CD4-positive, alpha-beta memory T cell (primary cell): ENCODE measurements around the gene FAM118B. TPM values are rescaled to one million over a fixed set of nuclear protein-coding genes. Genes with fewer than 3 reads are reported as not detected.
A peak's percentile ranks its signal among the peaks of the same experiment; 100 is the strongest.

Experiments
- CTCF ChIA-PET: fragments of 350-600 bp; sonication (Branson Sonifier 250); formaldehyde crosslinking; loops from one replicate; lab custom pipeline; 2021; ENCODE audit warnings: inconsistent platforms; ENCODE audit not compliant: partially characterized antibody; lab: Charles Lee
- POLR2A ChIA-PET: fragments of 350-600 bp; sonication (Branson Sonifier 250); formaldehyde crosslinking; loops from one replicate; lab custom pipeline; 2021; ENCODE audit not compliant: partially characterized antibody; lab: Charles Lee
- DNase-seq, 5 donors: peaks; one replicate each; pipeline versions ENCODE4 v3.0.0 to v3.0.0-alpha.2; 2020 to 2022; ENCODE audit warnings: mixed read lengths in 1 of 5
- H3K27ac ChIP-seq: one replicate; pipeline ENCODE4 v1.7.0; 2013; ENCODE audit warnings: low read depth, low read length
- H3K27me3 ChIP-seq: 2 replicates; pipeline ENCODE4 v1.7.0; 2013; ENCODE audit warnings: mild to moderate bottlenecking, low read length, moderate library complexity; ENCODE audit not compliant: insufficient read depth
- H3K36me3 ChIP-seq: 2 replicates; pipeline ENCODE4 v1.7.0; 2013; ENCODE audit warnings: mild to moderate bottlenecking, low read length, moderate library complexity; ENCODE audit not compliant: insufficient read depth
- H3K4me1 ChIP-seq: 2 replicates; pipeline ENCODE4 v1.7.0; 2013; ENCODE audit warnings: mild to moderate bottlenecking, low read length, moderate library complexity; ENCODE audit not compliant: insufficient read depth
- H3K4me3 ChIP-seq, 2 donors: one replicate each; pipeline ENCODE4 v1.7.0; 2013; ENCODE audit warnings: low read length in 2 of 2, mild to moderate bottlenecking in 1 of 2
- H3K9me3 ChIP-seq, 2 donors: one replicate each; pipeline ENCODE4 v1.7.0; 2013; ENCODE audit warnings: low read length in 2 of 2, control low read depth in 1 of 2; ENCODE audit not compliant: control insufficient read depth in 1 of 2
- H3K27ac Mint-ChIP-seq, 7 donors: one replicate each; pipeline ENCODE4 v1.8.0; 2020 to 2021; ENCODE audit warnings: mixed read lengths in 7 of 7, mild to moderate bottlenecking in 6 of 7, inconsistent platforms in 3 of 7, moderate library complexity in 3 of 7
- H3K27me3 Mint-ChIP-seq, 2 donors: one replicate each; pipeline ENCODE4 v1.8.0; 2020 to 2021; ENCODE audit warnings: mixed read lengths in 2 of 2
- H3K36me3 Mint-ChIP-seq, 2 donors: one replicate each; pipeline ENCODE4 v1.8.0; 2020 to 2021; ENCODE audit warnings: mixed read lengths in 2 of 2, inconsistent platforms in 1 of 2, mild to moderate bottlenecking in 1 of 2
- H3K4me1 Mint-ChIP-seq, 4 donors: one replicate each; pipeline ENCODE4 v1.8.0; 2020 to 2021; ENCODE audit warnings: mixed read lengths in 4 of 4, mild to moderate bottlenecking in 1 of 4
- H3K4me3 Mint-ChIP-seq, 8 donors: one replicate each; pipeline ENCODE4 v1.8.0; 2020 to 2021; ENCODE audit warnings: mixed read lengths in 8 of 8, mild to moderate bottlenecking in 7 of 8, moderate library complexity in 6 of 8, inconsistent platforms in 3 of 8
- H3K9me3 Mint-ChIP-seq, 8 donors: one replicate each; pipeline ENCODE4 v1.8.0; 2020 to 2021; ENCODE audit warnings: mixed read lengths in 8 of 8, mild to moderate bottlenecking in 5 of 8, inconsistent platforms in 3 of 8, moderate library complexity in 1 of 8
- intact Hi-C: fragments of 100-400 bp; cut with micrococcal nuclease; formaldehyde crosslinking; loops from one replicate; pipeline ENCODE4 v1.15.1; 2023
- polyA plus RNA-seq, 2 donors: library from polyadenylated mRNA; unstranded; fragments of 300-500 nt; fragmentation: Illumina TruSeq; gene quantifications; one replicate each; pipeline ENCODE4 v1.2.3, GENCODE V29; 2021
- total RNA-seq, 2 experiments: library from RNA; stranded (reverse); gene quantifications; one replicate each; pipeline ENCODE4 v1.2.3, GENCODE V29; 2021

FAM118B gene
- total and polyA plus RNA-seq, 4 experiments from 2014 or later = 8.4 to 13.7 (median 12.9) TPM

DNA sequence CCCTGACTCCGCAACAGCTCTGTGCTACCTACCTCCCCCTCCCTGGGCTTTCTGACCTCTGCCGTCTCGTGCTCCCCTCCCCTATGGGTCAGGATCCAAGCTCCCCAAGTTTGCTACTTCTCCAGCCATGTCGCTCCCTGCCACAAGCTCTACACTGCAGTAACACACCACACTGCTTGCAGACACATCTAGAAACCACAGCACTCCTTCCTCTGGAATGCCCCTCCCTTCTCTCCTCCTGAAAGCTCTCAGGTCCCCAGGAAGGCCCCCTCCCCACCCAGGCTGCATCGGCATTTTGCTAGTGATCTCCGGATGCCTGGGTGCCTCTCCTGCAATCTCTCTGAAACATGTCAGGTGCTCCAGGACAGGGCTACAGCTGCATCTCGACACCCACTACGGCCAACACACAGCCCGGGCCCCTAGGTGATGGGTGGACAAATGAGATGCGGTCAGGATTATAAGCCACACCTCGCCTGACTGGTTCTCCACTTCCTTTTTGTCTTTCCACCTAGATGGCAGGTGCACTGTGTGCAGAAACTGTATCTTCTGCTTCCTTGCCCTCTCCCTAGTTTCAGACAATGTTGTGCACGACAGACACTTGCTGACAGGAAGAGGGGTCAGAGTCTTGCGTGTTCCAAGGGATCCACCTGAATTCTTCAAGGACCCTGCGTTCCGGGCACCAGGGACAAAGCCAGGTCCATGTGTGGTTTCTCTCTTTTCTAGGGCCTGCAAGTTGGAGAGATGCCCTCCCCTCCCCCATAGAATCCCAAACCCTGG is 23.1 kb upstream of the FAM118B start:
- Mint-ChIP-seq H3K9me3 (no peaks in the 10 kb centered on the region), H3K36me3 (peaks cover 15 to 28% of the 10 kb centered on the region in 2 donors), H3K4me1 (peaks cover 0 to 3% (median 0%) of the 10 kb centered on the region in 4 donors), H3K27me3 (no peaks in the 10 kb centered on the region), H3K27ac (peak overlapping the region in 3 of 7 donors; percentile 10 to 74 (median 56)), H3K4me3 (no peak overlapping the region)
- H3K4me1 ChIP-seq = no peaks in the 10 kb centered on the region
- ChIA-PET POLR2A (interaction anchor here (0.5 kb wide), 1 partner anchor 69 kb away, joined by 3 read pairs; no protein-coding TSS in a partner anchor), CTCF (interaction anchor here (8.7 kb wide), 1 partner anchor 265 kb away, joined by 81 read pairs; no protein-coding TSS in a partner anchor)
- no peak overlapping the region for H3K27ac ChIP-seq
- no peak for DNase-seq
- no peak overlapping the region for H3K4me3 ChIP-seq
- no peaks in the 10 kb centered on the region for H3K27me3 ChIP-seq
- no peaks in the 10 kb centered on the region for H3K9me3 ChIP-seq
- peaks cover 6% of the 10 kb centered on the region for H3K36me3 ChIP-seq
- intact Hi-C loops = no loop called here

- H3K36me3 Mint-ChIP-seq = peaks cover 15 to 35% of the 10 kb centered on the region in 2 donors
- Histone ChIP-seq H3K27ac (no peak overlapping the region), H3K4me1 (no peaks in the 10 kb centered on the region), H3K9me3 (no peaks in the 10 kb centered on the region), H3K4me3 (no peak overlapping the region), H3K36me3 (peaks cover 6% of the 10 kb centered on the region), H3K27me3 (no peaks in the 10 kb centered on the region)
- ChIA-PET CTCF (interaction anchor here (8.7 kb wide), 1 partner anchor 266 kb away, joined by 81 read pairs; no protein-coding TSS in a partner anchor), POLR2A (no interaction called here)
- H3K27ac Mint-ChIP-seq = peak overlapping the region in 1 of 7 donors; percentile 74
- no peak overlapping the region for H3K4me3 Mint-ChIP-seq
- intact Hi-C loops = no loop called here
- no peak for DNase-seq
- H3K9me3 Mint-ChIP-seq = no peaks in the 10 kb centered on the region
- peaks cover 0 to 3% (median 0%) of the 10 kb centered on the region in 4 donors for H3K4me1 Mint-ChIP-seq
- H3K27me3 Mint-ChIP-seq = no peaks in the 10 kb centered on the region
Observed at GRCh38 chr11:126189109-126189929, 22.3 kb upstream of the FAM118B start.

- CTCF ChIA-PET = interaction anchor here (0.7 to 8.7 kb wide), 2 partner anchors 249 to 267 kb away, joined by 3 to 81 read pairs; no protein-coding TSS in a partner anchor
- H3K4me3 Mint-ChIP-seq = no peak overlapping the region
- H3K9me3 Mint-ChIP-seq = no peaks in the 10 kb centered on the region
- H3K27me3 ChIP-seq = no peaks in the 10 kb centered on the region
- no peak overlapping the region for H3K4me3 ChIP-seq
- H3K36me3 Mint-ChIP-seq = peaks cover 21 to 45% of the 10 kb centered on the region in 2 donors
- H3K27ac Mint-ChIP-seq = peak overlapping the region in 1 of 7 donors; percentile 35
- H3K4me1 ChIP-seq = no peaks in the 10 kb centered on the region
- H3K27ac ChIP-seq = no peak overlapping the region
- H3K36me3 ChIP-seq = peaks cover 10% of the 10 kb centered on the region
- intact Hi-C loops = no loop called here
- H3K9me3 ChIP-seq = no peaks in the 10 kb centered on the region
- H3K4me1 Mint-ChIP-seq = peaks cover 0 to 3% (median 0%) of the 10 kb centered on the region in 4 donors
- H3K27me3 Mint-ChIP-seq = no peaks in the 10 kb centered on the region
- POLR2A ChIA-PET = no interaction called here
- DNase-seq = no peak
Observed at GRCh38 chr11:126190792-126191191, 20.8 kb upstream of the FAM118B start.

DNA sequence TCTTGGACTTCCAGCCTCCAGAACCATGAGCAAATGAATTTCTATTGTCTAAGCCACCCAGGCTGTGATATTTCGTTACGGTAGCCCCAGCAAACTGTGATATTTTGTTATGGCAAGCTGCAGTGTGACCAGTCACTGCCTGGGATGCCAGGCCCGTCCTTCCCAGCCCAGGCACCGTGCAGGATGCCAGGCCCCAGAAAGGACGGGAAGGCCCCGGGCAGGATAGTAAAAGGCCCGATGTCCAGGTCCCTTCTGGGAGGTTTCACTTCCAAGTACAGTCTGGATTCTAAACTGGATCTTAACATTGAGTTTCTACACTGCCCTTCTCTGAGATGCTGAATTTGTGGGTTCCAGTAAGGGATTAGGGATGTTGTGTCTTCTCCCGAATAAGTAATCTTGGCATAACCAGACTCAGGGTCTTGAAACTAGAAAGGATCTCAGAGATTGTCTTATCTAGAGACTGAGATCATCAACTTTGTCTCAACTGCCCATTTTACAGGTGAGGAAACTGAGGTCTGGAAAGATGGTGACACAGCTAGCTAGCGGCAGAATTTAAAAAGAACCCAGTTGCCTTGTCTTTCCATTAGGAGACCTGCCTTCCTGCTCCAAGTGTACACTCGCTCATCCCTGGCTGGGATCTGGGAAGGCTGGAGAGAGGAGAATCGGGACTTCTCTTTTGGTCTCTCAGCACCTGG is 20.1 kb upstream of the FAM118B start:
- Mint-ChIP-seq H3K4me1 (peaks cover 0 to 3% (median 0%) of the 10 kb centered on the region in 4 donors), H3K9me3 (no peaks in the 10 kb centered on the region), H3K4me3 (no peak overlapping the region), H3K27me3 (no peaks in the 10 kb centered on the region), H3K36me3 (peaks cover 26 to 50% of the 10 kb centered on the region in 2 donors), H3K27ac (no peak overlapping the region)
- ChIA-PET CTCF (interaction anchor here (1.5 to 8.7 kb wide), 2 partner anchors 254 to 268 kb away, joined by 4 to 81 read pairs; no protein-coding TSS in a partner anchor), POLR2A (no interaction called here)
- Histone ChIP-seq H3K27me3 (no peaks in the 10 kb centered on the region), H3K36me3 (peaks cover 10% of the 10 kb centered on the region), H3K27ac (no peak overlapping the region), H3K4me3 (no peak overlapping the region), H3K9me3 (no peaks in the 10 kb centered on the region), H3K4me1 (no peaks in the 10 kb centered on the region)
- no peak for DNase-seq
- intact Hi-C loops = no loop called here

- H3K27me3 Mint-ChIP-seq = no peaks in the 10 kb centered on the region
- no peak for DNase-seq
- CTCF ChIA-PET = interaction anchor here (1.0 to 8.7 kb wide), 5 partner anchors 11 to 273 kb away, joined by 3 to 81 read pairs (median 9); no protein-coding TSS in a partner anchor
Observed at GRCh38 chr11:126192361-126192760, 19.2 kb upstream of the FAM118B start.

GRCh38 chr11:126193038-126193478 is 18.5 kb upstream of the FAM118B start:
- H3K27ac Mint-ChIP-seq = peak overlapping the region in 1 of 7 donors; percentile 60
- peaks cover 0 to 3% (median under 1%) of the 10 kb centered on the region in 4 donors for H3K4me1 Mint-ChIP-seq
- Histone ChIP-seq H3K27ac (no peak overlapping the region), H3K4me3 (no peak overlapping the region), H3K36me3 (peaks cover 19% of the 10 kb centered on the region), H3K9me3 (no peaks in the 10 kb centered on the region), H3K4me1 (no peaks in the 10 kb centered on the region), H3K27me3 (no peaks in the 10 kb centered on the region)
- DNase-seq = no peak
- ChIA-PET POLR2A (no interaction called here), CTCF (interaction anchor here (0.9 to 8.7 kb wide), 15 partner anchors 10 to 290 kb away, joined by 3 to 81 read pairs (median 4); partner anchors contain the start of genes FAM118B, PUS3, RPUSD4 and VSIG10L2)
- H3K36me3 Mint-ChIP-seq = peaks cover 37 to 61% of the 10 kb centered on the region in 2 donors
- no peaks in the 10 kb centered on the region for H3K27me3 Mint-ChIP-seq
- no peak overlapping the region for H3K4me3 Mint-ChIP-seq
- intact Hi-C loops = no loop called here
- H3K9me3 Mint-ChIP-seq = peaks cover 0 to 11% (median 0%) of the 10 kb centered on the region in 8 donors

More at GRCh38 chr11:126192361-126192760, 19.2 kb upstream of the FAM118B start:
- Histone ChIP-seq H3K36me3 (peaks cover 12% of the 10 kb centered on the region), H3K27ac (no peak overlapping the region), H3K4me3 (no peak overlapping the region), H3K4me1 (no peaks in the 10 kb centered on the region), H3K27me3 (no peaks in the 10 kb centered on the region), H3K9me3 (no peaks in the 10 kb centered on the region)
- H3K4me3 Mint-ChIP-seq = no peak overlapping the region
- H3K9me3 Mint-ChIP-seq = peaks cover 0 to 5% (median 0%) of the 10 kb centered on the region in 8 donors
- peaks cover 0 to 3% (median 0%) of the 10 kb centered on the region in 4 donors for H3K4me1 Mint-ChIP-seq
- peaks cover 30 to 54% of the 10 kb centered on the region in 2 donors for H3K36me3 Mint-ChIP-seq
- intact Hi-C loops = no loop called here
- POLR2A ChIA-PET = no interaction called here
- H3K27ac Mint-ChIP-seq = no peak overlapping the region
